B cell (primary cell): ENCODE measurements around the gene TSHZ1. TPM values are rescaled to one million over a fixed set of nuclear protein-coding genes. Genes with fewer than 3 reads are reported as not detected.
"Not testable (repeated sequence)": the region's sequence is repeated elsewhere in the genome, so short reads cannot be mapped to it uniquely, and the experiment has no call there.

Experiments
- ATAC-seq: fragments of 200-7000 bp; cut with Tn5 transposase; one replicate; pipeline ENCODE4 v1.10.0; 2021; ENCODE audit warnings: low read depth, mild to moderate bottlenecking, moderate number of reproducible peaks, moderate library complexity
- CTCF ChIA-PET: fragments of 350-600 bp; sonication (Branson Sonifier 250); formaldehyde crosslinking; loops from one replicate; lab custom pipeline; 2021; ENCODE audit warnings: antibody characterized with exemption, inconsistent platforms; lab: Charles Lee
- POLR2A ChIA-PET: fragments of 350-600 bp; sonication (Branson Sonifier 250); formaldehyde crosslinking; loops from one replicate; lab custom pipeline; 2021; ENCODE audit warnings: antibody characterized with exemption; lab: Charles Lee
- DNase-seq: peaks from one replicate; pipeline ENCODE4 v3.0.0; 2013
- H2AFZ ChIP-seq: 2 replicates; pipeline ENCODE4 v1.6.1; 2012; ENCODE audit warnings: mild to moderate bottlenecking, low read depth, low read length; ENCODE audit not compliant: insufficient read depth, poor library complexity, severe bottlenecking
- H3K27ac ChIP-seq, 2 donors: 1 replicate in 1 of 2; 2 replicates in 1 of 2; pipeline ENCODE4 v1.5.1; 2012 to 2013; ENCODE audit warnings: low read length in 2 of 2, mild to moderate bottlenecking in 2 of 2, moderate library complexity in 1 of 2
- H3K27me3 ChIP-seq, 4 experiments: fragments of 200-600 bp in 1 of 4; sonication (generic) in 1 of 4; replicated peaks in 1 of 4; 1 replicate in 2 of 4; 2 replicates in 2 of 4; pipeline versions ENCODE4 v1.6.1 to v1.7.0; 2013 to 2016; ENCODE audit warnings: low read length in 3 of 4, mild to moderate bottlenecking in 2 of 4, mixed read lengths in 1 of 4, moderate library complexity in 1 of 4; ENCODE audit not compliant: insufficient read depth in 4 of 4, control insufficient read depth in 3 of 4; ENCODE audit errors: control extremely low read depth in 1 of 4
- H3K36me3 ChIP-seq, 2 experiments: replicated peaks in 1 of 2; 1 replicate in 1 of 2; 2 replicates in 1 of 2; pipeline versions ENCODE4 v1.6.1 to v1.7.1; 2013; ENCODE audit warnings: low read length in 1 of 2; ENCODE audit not compliant: insufficient read depth in 2 of 2, control insufficient read depth in 1 of 2; ENCODE audit errors: control extremely low read depth in 1 of 2, extremely low read depth in 1 of 2
- H3K4me1 ChIP-seq, 2 donors: fragments of 200-600 bp in 1 of 2; sonication (generic) in 1 of 2; 1 replicate in 1 of 2; 2 replicates in 1 of 2; pipeline versions ENCODE4 v1.5.1 to v1.6.1; 2013 to 2017; ENCODE audit warnings: low read length in 2 of 2; ENCODE audit not compliant: control insufficient read depth in 2 of 2, insufficient read depth in 2 of 2
- H3K4me2 ChIP-seq: replicated peaks from 2 replicates; pipeline ENCODE3; 2012; ENCODE audit warnings: mild to moderate bottlenecking, low read depth, low read length; ENCODE audit not compliant: poor library complexity, severe bottlenecking
- H3K4me3 ChIP-seq, 5 experiments: fragments of 200-600 bp in 1 of 5; sonication (generic) in 1 of 5; 1 replicate in 3 of 5; 2 replicates in 2 of 5; pipeline versions ENCODE4 v1.5.1 to v1.7.0; 2011 to 2016; ENCODE audit warnings: low read length in 4 of 5, mild to moderate bottlenecking in 4 of 5, low read depth in 2 of 5, control low read depth in 1 of 5, moderate library complexity in 1 of 5; ENCODE audit not compliant: insufficient read depth in 1 of 5; ENCODE audit errors: control extremely low read depth in 1 of 5, extremely low read depth in 1 of 5
- H3K79me2 ChIP-seq: fragments of 200-600 bp; sonication (generic); one replicate; pipeline ENCODE4 v1.6.0; 2016; ENCODE audit warnings: low read length; ENCODE audit not compliant: control insufficient read depth, insufficient read depth
- H3K9ac ChIP-seq: fragments of 200-600 bp; sonication (generic); 2 replicates; pipeline ENCODE4 v1.6.1; 2017; ENCODE audit warnings: mild to moderate bottlenecking, low read length, moderate library complexity
- H3K9me3 ChIP-seq, 3 donors: one replicate each; pipeline versions ENCODE4 v1.6.1 to v1.7.1; 2013; ENCODE audit warnings: low read length in 2 of 3; ENCODE audit not compliant: control insufficient read depth in 2 of 3, insufficient read depth in 1 of 3; ENCODE audit errors: control extremely low read depth in 1 of 3
- H4K20me1 ChIP-seq: 2 replicates; pipeline ENCODE4 v1.6.0; 2012; ENCODE audit warnings: mild to moderate bottlenecking, low read length; ENCODE audit not compliant: insufficient read depth, control insufficient read depth, poor library complexity, severe bottlenecking
- H3K27ac Mint-ChIP-seq: one replicate; pipeline ENCODE4 v1.8.0; 2021; ENCODE audit warnings: mixed read lengths
- H3K27me3 Mint-ChIP-seq: one replicate; pipeline ENCODE4 v1.8.0; 2021; ENCODE audit warnings: mixed read lengths
- H3K4me1 Mint-ChIP-seq: one replicate; pipeline ENCODE4 v1.8.0; 2021; ENCODE audit warnings: mixed read lengths
- H3K4me3 Mint-ChIP-seq: one replicate; pipeline ENCODE4 v1.8.0; 2021; ENCODE audit warnings: mixed read lengths
- H3K9me3 Mint-ChIP-seq: one replicate; pipeline ENCODE4 v1.8.0; 2022; ENCODE audit warnings: mixed read lengths; ENCODE audit not compliant: insufficient read depth
- CTCF ChIP-seq: fragments of 200-600 bp; IDR thresholded peaks from one replicate; pipeline ENCODE4 v1.8.0; 2022; ENCODE audit warnings: antibody characterized with exemption, mild to moderate bottlenecking
- EZH2 ChIP-seq: IDR thresholded peaks from 2 replicates; pipeline ENCODE4 v1.6.1; 2012; ENCODE audit warnings: borderline replicate concordance, low read depth, mild to moderate bottlenecking, moderate library complexity, low read length; ENCODE audit not compliant: insufficient read depth, poor library complexity, severe bottlenecking
- WGBS: methylation state at CpG from one replicate; pipeline ENCODE4 v1.1.5; 2013; ENCODE audit warnings: missing lambda C conversion rate; ENCODE audit not compliant: insufficient coverage; 5-methylcytosine and 5-hydroxymethylcytosine counted together
- intact Hi-C: fragments of 100-400 bp; cut with micrococcal nuclease; formaldehyde crosslinking; loops from one replicate; pipeline ENCODE4 v1.10.0; 2022
- polyA plus RNA-seq: library from polyadenylated mRNA; depleted of rRNA; stranded (reverse); fragments of >200 nt; gene quantifications from 2 replicates; pipeline ENCODE4 v1.2.3, GENCODE V29; 2012
- total RNA-seq, 2 donors: library from RNA; stranded (reverse); fragments of 120-200 nt in 1 of 2; gene quantifications; 1 replicate in 1 of 2; 2 replicates in 1 of 2; pipeline versions ENCODE4 v1.2.3 to v1.2.4, GENCODE V29; 2013 to 2022

Gene TSHZ1
- total and polyA plus RNA-seq, 2 donors (not counting 1 experiment from before 2014, with no cell fraction given): 5.3 to 9.8 TPM

GRCh38 chr18:75323821-75324585, 113.4 kb downstream of the TSHZ1 start:
- Mint-ChIP-seq H3K4me1 (no peaks in the 10 kb centered on the region), H3K27me3 (peaks cover 9% of the 10 kb centered on the region), H3K27ac (no peak overlapping the region), H3K9me3 (peaks cover 11% of the 10 kb centered on the region), H3K4me3 (no peak overlapping the region)
- POLR2A ChIA-PET: no interaction called here
- WGBS: 90% methylated on average over 3 of the region's 8 CpGs
- Histone ChIP-seq H3K9me3 (peaks cover 3 to 5% (median 4%) of the 10 kb centered on the region in 3 donors), H2AFZ (no peak overlapping the region), H3K4me3 (no peak overlapping the region), H3K36me3 (no peaks in the 10 kb centered on the region), H3K79me2 (no peaks in the 10 kb centered on the region), H3K9ac (no peak overlapping the region), H3K27ac (no peak overlapping the region), H3K27me3 (no peaks in the 10 kb centered on the region), H3K4me2 (no peak overlapping the region), H4K20me1 (no peaks in the 10 kb centered on the region), H3K4me1 (no peaks in the 10 kb centered on the region)
- DNase-seq (no peak), ATAC-seq (no peak)
- CTCF ChIA-PET: no interaction called here
- TF ChIP-seq EZH2 (no peak), CTCF (no peak)
- intact Hi-C loops: no loop called here

GRCh38 chr18:75324686-75325257, 114.2 kb downstream of the TSHZ1 start:
- POLR2A ChIA-PET: no interaction called here
- Mint-ChIP-seq H3K4me1 (no peaks in the 10 kb centered on the region), H3K9me3 (peaks cover 11% of the 10 kb centered on the region), H3K27me3 (peaks cover 8% of the 10 kb centered on the region), H3K4me3 (no peak overlapping the region), H3K27ac (no peak overlapping the region)
- Histone ChIP-seq H2AFZ (no peak overlapping the region), H4K20me1 (no peaks in the 10 kb centered on the region), H3K27ac (no peak overlapping the region), H3K4me1 (no peaks in the 10 kb centered on the region), H3K27me3 (no peaks in the 10 kb centered on the region), H3K4me3 (no peak overlapping the region), H3K79me2 (no peaks in the 10 kb centered on the region), H3K9me3 (peaks cover 3 to 5% (median 4%) of the 10 kb centered on the region in 3 donors), H3K4me2 (no peak overlapping the region), H3K9ac (no peak overlapping the region), H3K36me3 (no peaks in the 10 kb centered on the region)
- intact Hi-C loops: no loop called here
- no CpG with 5 or more reads among the region's 2 CpGs for WGBS
- DNase-seq (no peak), ATAC-seq (no peak)
- CTCF ChIA-PET: no interaction called here
- TF ChIP-seq CTCF (no peak), EZH2 (no peak)

GRCh38 chr18:75329753-75330152, 119.2 kb downstream of the TSHZ1 start:
- peaks cover 11% of the 10 kb centered on the region for H3K9me3 Mint-ChIP-seq
- H3K27ac ChIP-seq, H3K9me3 ChIP-seq, ATAC-seq, H3K79me2 ChIP-seq, CTCF ChIA-PET, intact Hi-C loops, H3K27ac Mint-ChIP-seq, H3K4me3 Mint-ChIP-seq, H3K9ac ChIP-seq, H2AFZ ChIP-seq, H3K4me1 ChIP-seq, H4K20me1 ChIP-seq, H3K4me3 ChIP-seq, H3K27me3 ChIP-seq, H3K36me3 ChIP-seq, H3K4me2 ChIP-seq, H3K4me1 Mint-ChIP-seq, DNase-seq, H3K27me3 Mint-ChIP-seq, POLR2A ChIA-PET: not testable (repeated sequence)
- no CpG with 5 or more reads among the region's 2 CpGs for WGBS
